H9 (cell line): ENCODE results near the gene FH. TPM values are rescaled to one million over a fixed set of nuclear protein-coding genes. Genes with fewer than 3 reads are reported as not detected.

Experiments
- DNase-seq: peaks from one replicate; pipeline ENCODE4 v3.0.0-alpha.2; 2017
- H2AFZ ChIP-seq: one replicate; pipeline ENCODE4 v1.6.1; 2013; ENCODE audit warnings: mild to moderate bottlenecking, low read length, control low read depth, moderate library complexity
- H2AK5ac ChIP-seq: 2 replicates; pipeline ENCODE4 v1.6.1; 2013; ENCODE audit warnings: low read length, control low read depth, mixed read lengths; ENCODE audit not compliant: insufficient read length
- H2BK120ac ChIP-seq: one replicate; pipeline ENCODE4 v1.6.1; 2013; ENCODE audit warnings: low read depth, mild to moderate bottlenecking, low read length, control low read depth, inconsistent platforms; ENCODE audit not compliant: poor library complexity, severe bottlenecking
- H2BK12ac ChIP-seq: 2 replicates; pipeline ENCODE4 v1.6.1; 2013; ENCODE audit warnings: low read length, control low read depth, mixed read lengths, low read depth; ENCODE audit not compliant: insufficient read length
- H2BK15ac ChIP-seq: 2 replicates; pipeline ENCODE4 v1.6.1; 2013; ENCODE audit warnings: low read depth, low read length, control low read depth
- H2BK20ac ChIP-seq: one replicate; pipeline ENCODE4 v1.6.1; 2013; ENCODE audit warnings: low read depth, mild to moderate bottlenecking, low read length, control low read depth, inconsistent platforms; ENCODE audit not compliant: poor library complexity, severe bottlenecking
- H2BK5ac ChIP-seq: 2 replicates; pipeline ENCODE4 v1.6.1; 2013; ENCODE audit warnings: low read length, control low read depth, mixed read lengths; ENCODE audit not compliant: insufficient read length
- H3K14ac ChIP-seq: 2 replicates; pipeline ENCODE4 v1.6.1; 2013; ENCODE audit warnings: low read length, control low read depth; ENCODE audit not compliant: insufficient read depth
- H3K18ac ChIP-seq: 2 replicates; pipeline ENCODE4 v1.6.1; 2013; ENCODE audit warnings: low read depth, mild to moderate bottlenecking, mixed read lengths, low read length, control low read depth; ENCODE audit not compliant: insufficient read length
- H3K23ac ChIP-seq: 2 replicates; pipeline ENCODE4 v1.6.1; 2013; ENCODE audit warnings: low read length, control low read depth, mixed read lengths, low read depth; ENCODE audit not compliant: insufficient read length
- H3K23me2 ChIP-seq: 2 replicates; pipeline ENCODE4 v1.6.1; 2013; ENCODE audit warnings: low read depth, mild to moderate bottlenecking, mixed read lengths, low read length, control low read depth; ENCODE audit not compliant: insufficient read length, poor library complexity, severe bottlenecking
- H3K27ac ChIP-seq: 2 replicates; pipeline ENCODE4 v1.5.1; 2013; ENCODE audit warnings: low read length, control low read depth, mixed read lengths, low read depth; ENCODE audit not compliant: insufficient read length
- H3K27me3 ChIP-seq: 2 replicates; pipeline ENCODE4 v1.6.1; 2013; ENCODE audit warnings: low read length, control low read depth, inconsistent platforms; ENCODE audit not compliant: insufficient read depth
- H3K4ac ChIP-seq: 2 replicates; pipeline ENCODE4 v1.6.1; 2013; ENCODE audit warnings: low read depth, mild to moderate bottlenecking, control low read depth, inconsistent platforms, low read length, moderate library complexity
- H3K4me1 ChIP-seq: 2 replicates; pipeline ENCODE4 v1.6.1; 2013; ENCODE audit warnings: low read length, control low read depth, inconsistent platforms; ENCODE audit not compliant: insufficient read depth
- H3K4me2 ChIP-seq: 2 replicates; pipeline ENCODE4 v1.6.1; 2013; ENCODE audit warnings: low read length, control low read depth, mixed read lengths; ENCODE audit not compliant: insufficient read length, insufficient read depth
- H3K56ac ChIP-seq: 2 replicates; pipeline ENCODE4 v1.6.1; 2013; ENCODE audit warnings: low read depth, mild to moderate bottlenecking, mixed read lengths, low read length, control low read depth; ENCODE audit not compliant: insufficient read length
- H3K79me1 ChIP-seq: 2 replicates; pipeline ENCODE4 v1.6.1; 2013; ENCODE audit warnings: low read depth, mild to moderate bottlenecking, moderate library complexity, low read length, control low read depth, inconsistent platforms; ENCODE audit not compliant: insufficient read depth, poor library complexity, severe bottlenecking
- H3K79me2 ChIP-seq: 2 replicates; pipeline ENCODE4 v1.6.1; 2013; ENCODE audit warnings: low read length, control low read depth, inconsistent platforms; ENCODE audit not compliant: insufficient read depth
- H3K9ac ChIP-seq: 2 replicates; pipeline ENCODE4 v1.6.1; 2013; ENCODE audit warnings: low read length, control low read depth, mixed read lengths; ENCODE audit not compliant: insufficient read length; ENCODE audit errors: extremely low read depth
- H3K9me3 ChIP-seq: one replicate; pipeline ENCODE4 v1.6.1; 2013; ENCODE audit warnings: low read depth, low read length, inconsistent platforms; ENCODE audit not compliant: control insufficient read depth
- H3T11ph ChIP-seq: one replicate; pipeline ENCODE4 v1.6.1; 2013; ENCODE audit warnings: mild to moderate bottlenecking, low read length, control low read depth, inconsistent platforms
- H4K20me1 ChIP-seq: one replicate; pipeline ENCODE4 v1.6.1; 2013; ENCODE audit not compliant: control insufficient read depth, insufficient read length, insufficient read depth
- H4K5ac ChIP-seq: 2 replicates; pipeline ENCODE4 v1.6.1; 2013; ENCODE audit warnings: low read depth, mild to moderate bottlenecking, mixed read lengths, low read length, control low read depth; ENCODE audit not compliant: insufficient read length
- H4K8ac ChIP-seq: replicated peaks from 2 replicates; pipeline ENCODE4 v1.6.1; 2013; ENCODE audit warnings: low read length, control low read depth, mixed read lengths, low read depth; ENCODE audit not compliant: insufficient read length
- H4K91ac ChIP-seq: 2 replicates; pipeline ENCODE4 v1.6.1; 2013; ENCODE audit warnings: low read depth, mild to moderate bottlenecking, moderate library complexity, mixed read lengths, low read length, control low read depth; ENCODE audit not compliant: insufficient read length
- H3K27ac Mint-ChIP-seq, 3 experiments: 2 replicates in 2 of 3; 3 replicates in 1 of 3; pipeline ENCODE4 v1.8.0; 2020 to 2021; ENCODE audit warnings: mixed read lengths in 3 of 3, mild to moderate bottlenecking in 1 of 3, moderate library complexity in 1 of 3
- H3K27me3 Mint-ChIP-seq: 2 replicates; pipeline ENCODE4 v1.8.0; 2021; ENCODE audit warnings: low read depth, mild to moderate bottlenecking, moderate library complexity, mixed read lengths
- H3K36me3 Mint-ChIP-seq, 3 experiments: 2 replicates in 2 of 3; 3 replicates in 1 of 3; pipeline ENCODE4 v1.8.0; 2020 to 2021; ENCODE audit warnings: low read depth in 3 of 3, mixed read lengths in 3 of 3; ENCODE audit not compliant: insufficient read depth in 1 of 3
- H3K4me1 Mint-ChIP-seq, 2 experiments: 2 replicates each; pipeline ENCODE4 v1.8.0; 2020; ENCODE audit warnings: mixed read lengths in 2 of 2
- H3K4me3 Mint-ChIP-seq, 2 experiments: 2 replicates in 1 of 2; 3 replicates in 1 of 2; pipeline ENCODE4 v1.8.0; 2020 to 2021; ENCODE audit warnings: mild to moderate bottlenecking in 2 of 2, mixed read lengths in 2 of 2, moderate library complexity in 1 of 2
- H3K9me3 Mint-ChIP-seq, 2 experiments: 2 replicates in 1 of 2; 3 replicates in 1 of 2; pipeline ENCODE4 v1.8.0; 2020; ENCODE audit warnings: mild to moderate bottlenecking in 2 of 2, mixed read lengths in 2 of 2, moderate library complexity in 1 of 2
- CTCF ChIP-seq: fragments of 200-600 bp; sonication (generic); conservative IDR thresholded peaks from 3 replicates; pipeline ENCODE4 v1.8.0; 2021; ENCODE audit warnings: antibody characterized with exemption, mild to moderate bottlenecking
- WGBS: extraction: QIAGEN DNeasy Blood & Tissue Kit; methylation state at CpG from one replicate; pipeline ENCODE4 v1.1.7; 2013; ENCODE audit warnings: missing lambda C conversion rate, low lambda C conversion rate, mixed read lengths; ENCODE audit not compliant: insufficient read length; ENCODE audit errors: extremely low coverage; 5-methylcytosine and 5-hydroxymethylcytosine counted together
- total RNA-seq: library from RNA; stranded (reverse); gene quantifications from 2 replicates; pipeline ENCODE4 v1.2.1, GENCODE V29; 2021

The FH gene
- total RNA-seq, 1 experiment from 2014 or later = 83.9 TPM

GRCh38 chr1:241465673-241466072 is 53.9 kb downstream of the FH start:
- Histone ChIP-seq H3K79me2 (no peaks in the 10 kb centered on the region), H3K9ac (no peak overlapping the region), H4K8ac (no peak overlapping the region), H2AK5ac (no peak overlapping the region), H3K4ac (no peak overlapping the region), H3K23ac (no peak overlapping the region), H3K9me3 (no peaks in the 10 kb centered on the region), H2BK5ac (no peak overlapping the region), H3K27ac (no peak overlapping the region), H3T11ph (no peak overlapping the region), H2BK120ac (no peak overlapping the region), H3K56ac (no peak overlapping the region), H2BK12ac (no peak overlapping the region), H4K5ac (no peak overlapping the region), H4K20me1 (no peaks in the 10 kb centered on the region), H3K4me1 (no peaks in the 10 kb centered on the region), H2BK20ac (no peak overlapping the region), H3K23me2 (no peaks in the 10 kb centered on the region), H4K91ac (no peak overlapping the region), H2AFZ (no peak overlapping the region), H3K4me2 (no peak overlapping the region), H3K79me1 (no peaks in the 10 kb centered on the region), H3K18ac (no peak overlapping the region), H2BK15ac (no peak overlapping the region), H3K14ac (no peak overlapping the region), H3K27me3 (no peaks in the 10 kb centered on the region)
- Mint-ChIP-seq H3K9me3 (no peaks in the 10 kb centered on the region), H3K36me3 (no peaks in the 10 kb centered on the region), H3K27ac (no peak overlapping the region), H3K4me1 (no peaks in the 10 kb centered on the region), H3K27me3 (peaks cover 11% of the 10 kb centered on the region), H3K4me3 (no peak overlapping the region)
- DNase-seq = no peak
- no CpG with 5 or more reads among the region's 8 CpGs for WGBS
- TF ChIP-seq CTCF = no peak
